ENCODE data around the gene SLC6A5.

Gene SLC6A5

GRCh38 chr11:20620988-20621387 lies 21.6 kb downstream of the SLC6A5 start:
- no peak for DNase-seq (ENCODE audit: low read depth)

DNA sequence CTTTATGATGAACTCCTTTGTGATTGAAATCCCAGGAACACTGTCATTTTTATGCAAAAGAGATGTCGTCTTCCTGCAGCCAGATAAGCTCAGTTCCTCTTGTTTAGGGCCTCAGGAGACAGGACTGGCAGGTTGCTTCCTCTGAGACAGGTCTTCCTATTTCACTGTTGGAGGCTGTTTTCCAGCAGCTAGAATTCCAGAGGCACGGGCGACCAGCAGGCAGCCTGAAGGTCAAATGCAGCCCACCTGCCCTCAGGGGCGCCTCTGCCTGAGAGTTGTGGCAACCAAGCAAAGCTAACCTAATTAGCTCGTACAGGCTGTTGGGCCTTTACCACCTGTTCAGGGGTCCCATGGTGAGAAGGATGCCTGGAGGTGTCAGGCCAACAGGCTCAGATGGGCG lies 22.3 kb downstream of the SLC6A5 start:
- DNase-seq (ENCODE audit: low read depth): no peak

DNA sequence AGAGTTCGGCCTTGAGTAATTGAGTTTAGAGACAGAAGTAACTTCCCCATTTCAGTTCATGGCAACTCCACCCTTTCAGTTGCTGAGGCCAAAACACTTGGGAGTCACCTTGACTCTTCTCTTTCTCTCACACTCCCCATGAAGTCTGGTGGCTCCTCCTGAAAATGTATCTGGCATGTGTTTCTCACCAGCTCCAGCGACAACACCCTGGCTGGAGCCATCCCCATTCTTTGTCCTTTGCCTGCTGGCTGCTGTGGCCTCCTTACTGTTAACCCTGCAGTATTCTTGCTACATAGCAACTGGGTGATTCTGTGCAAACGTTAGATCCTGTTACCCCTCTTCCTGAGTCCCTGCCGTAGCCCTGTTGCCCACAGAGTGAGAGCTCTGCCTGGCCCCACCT lies 23.8 kb downstream of the SLC6A5 start:
- DNase-seq (ENCODE audit: low read depth): no peak

- DNase-seq (ENCODE audit: low read depth): no peak
Measured at GRCh38 chr11:20626279-20626678, 26.9 kb downstream of the SLC6A5 start.

DNA sequence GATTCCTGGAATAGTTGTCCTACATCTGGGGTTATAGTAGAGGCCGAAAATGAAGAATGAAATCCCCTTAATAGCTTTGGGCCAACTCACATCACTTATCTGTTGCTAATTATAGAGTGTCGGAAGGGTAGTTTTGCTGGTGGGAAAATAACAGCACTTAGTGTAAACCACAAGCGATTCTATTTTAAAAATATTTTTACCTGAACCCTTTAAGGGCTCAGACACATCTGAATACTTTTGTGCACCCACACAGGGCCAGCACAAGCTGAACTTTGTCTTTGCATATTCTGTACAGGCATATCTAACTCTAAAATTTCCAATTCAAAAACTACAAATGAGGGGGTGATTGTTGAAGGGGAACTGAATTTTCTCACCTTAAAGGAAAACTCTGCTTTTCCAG lies 27.6 kb downstream of the SLC6A5 start:
- DNase-seq (ENCODE audit: low read depth): no peak

DNA sequence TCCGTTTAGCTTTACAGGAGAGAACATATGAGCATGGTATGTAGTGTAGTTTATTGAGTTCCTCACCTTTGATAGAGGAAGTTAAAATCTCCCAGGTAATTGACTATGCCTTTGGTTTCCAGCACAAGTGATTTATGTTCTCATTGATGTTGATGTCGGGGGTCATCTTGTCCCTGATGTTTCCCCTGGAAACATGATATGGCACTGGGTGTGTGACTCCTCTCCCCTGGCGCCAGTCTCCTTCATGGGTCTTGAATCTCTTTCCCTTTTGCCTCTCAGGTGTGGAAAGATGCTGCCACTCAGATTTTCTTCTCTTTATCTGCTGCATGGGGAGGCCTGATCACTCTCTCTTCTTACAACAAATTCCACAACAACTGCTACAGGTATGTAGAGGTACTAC lies 28.3 kb downstream of the SLC6A5 start:
- DNase-seq (ENCODE audit: low read depth): no peak

- DNase-seq (ENCODE audit: low read depth): no peak
Measured at GRCh38 chr11:20631519-20632168, 32.2 kb downstream of the SLC6A5 start.

- no peak for DNase-seq (ENCODE audit: low read depth)
Measured at GRCh38 chr11:20632169-20632532, 32.7 kb downstream of the SLC6A5 start.

DNA sequence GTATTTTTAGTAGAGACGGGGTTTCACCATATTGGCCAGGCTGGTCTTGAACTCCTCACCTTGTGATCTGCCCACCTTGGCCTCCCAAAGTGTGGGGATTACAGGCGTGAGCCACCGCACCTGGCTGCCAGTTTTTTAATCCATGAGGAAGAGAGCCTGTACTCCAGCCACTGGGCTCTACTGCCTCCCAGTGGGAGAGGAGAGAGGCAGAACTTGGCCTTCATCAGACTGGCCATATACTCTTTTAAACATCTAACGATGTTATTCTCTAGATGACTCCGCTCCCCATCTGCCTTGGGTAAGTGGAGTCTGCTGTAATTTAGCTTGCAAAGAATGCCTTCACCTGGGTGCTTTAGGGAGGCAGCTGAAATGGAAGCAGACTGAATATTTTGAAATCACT lies 34.6 kb downstream of the SLC6A5 start:
- no peak for DNase-seq (ENCODE audit: low read depth)

GRCh38 chr11:20634781-20635180 lies 35.4 kb downstream of the SLC6A5 start:
- DNase-seq (ENCODE audit: low read depth): no peak

- no peak for DNase-seq (ENCODE audit: low read depth)
Measured at GRCh38 chr11:20638074-20638473, 38.7 kb downstream of the SLC6A5 start.

DNA sequence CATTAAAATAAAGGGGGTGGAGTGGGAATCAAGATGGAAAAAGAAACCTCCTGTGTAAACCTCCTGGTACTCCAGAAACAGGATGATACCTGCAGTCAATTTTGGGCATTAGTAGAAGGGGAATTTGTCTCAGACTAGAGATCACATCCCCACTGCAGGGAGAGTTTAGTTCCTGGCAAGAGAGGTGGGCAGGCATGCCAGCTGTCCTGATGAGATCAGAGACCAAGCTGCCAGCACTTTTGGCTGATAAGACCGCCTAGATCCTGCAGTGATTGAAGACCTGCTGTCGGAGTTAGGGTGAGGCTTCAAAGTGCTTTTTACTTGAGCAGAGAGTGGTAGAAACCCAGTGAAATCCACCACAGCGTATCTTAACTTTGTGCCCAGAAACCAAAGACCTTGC lies 40.3 kb downstream of the SLC6A5 start:
- no peak for DNase-seq (ENCODE audit: low read depth)

GRCh38 chr11:20640401-20640800 lies 41.0 kb downstream of the SLC6A5 start:
- DNase-seq (ENCODE audit: low read depth): no peak

GRCh38 chr11:20644360-20644759 lies 45.0 kb downstream of the SLC6A5 start:
- DNase-seq (ENCODE audit: low read depth): no peak

GRCh38 chr11:20647976-20648565 lies 48.7 kb downstream of the SLC6A5 start:
- DNase-seq (ENCODE audit: low read depth): peak; percentile 32

DNA sequence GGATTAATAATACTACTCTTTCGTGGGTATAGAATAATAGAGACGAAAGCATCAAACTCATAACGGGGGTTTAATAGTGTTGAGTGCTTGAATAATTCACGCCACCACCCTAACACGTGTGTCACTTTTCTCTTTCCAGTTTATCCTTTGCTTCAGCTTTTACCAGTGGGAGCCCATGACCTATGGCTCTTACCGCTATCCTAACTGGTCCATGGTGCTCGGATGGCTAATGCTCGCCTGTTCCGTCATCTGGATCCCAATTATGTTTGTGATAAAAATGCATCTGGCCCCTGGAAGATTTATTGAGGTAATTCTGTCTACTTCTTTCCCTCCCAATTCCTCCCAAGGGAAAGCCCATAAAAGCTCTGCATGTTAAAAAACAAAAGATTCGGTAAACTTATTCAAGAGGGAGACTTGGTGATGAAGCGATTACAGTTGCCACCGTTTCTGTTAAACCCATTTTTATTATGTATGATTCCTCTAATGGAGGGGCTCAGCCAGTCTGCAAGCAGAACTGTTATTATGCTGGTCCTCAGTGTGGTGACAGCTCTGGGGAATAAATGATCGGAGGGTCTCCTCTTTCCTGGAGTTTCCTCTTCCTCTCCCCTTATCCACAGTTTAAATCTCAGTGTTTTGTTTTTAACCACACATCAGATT lies 52.9 kb downstream of the SLC6A5 start:
- no peak for DNase-seq (ENCODE audit: low read depth)

DNA sequence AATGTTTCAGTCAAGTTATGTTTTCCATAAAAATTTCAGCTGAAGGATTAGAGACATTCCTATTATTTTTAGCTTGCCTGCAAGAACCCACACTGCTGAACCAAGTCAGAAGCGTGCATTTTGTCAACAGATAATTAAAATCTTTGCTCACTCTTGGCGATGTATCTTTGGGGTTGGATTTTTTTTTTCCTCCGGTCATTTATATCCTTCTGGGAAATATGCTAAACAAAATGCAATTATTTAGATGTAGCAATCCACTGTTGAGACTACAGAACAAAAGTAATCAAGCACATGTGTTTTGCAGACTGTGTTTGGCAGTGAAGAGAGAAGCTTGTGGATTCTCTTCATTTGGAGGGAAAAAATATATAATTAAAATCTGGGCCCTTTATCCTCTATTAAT lies 54.6 kb downstream of the SLC6A5 start:
- no peak for DNase-seq (ENCODE audit: low read depth)

DNA sequence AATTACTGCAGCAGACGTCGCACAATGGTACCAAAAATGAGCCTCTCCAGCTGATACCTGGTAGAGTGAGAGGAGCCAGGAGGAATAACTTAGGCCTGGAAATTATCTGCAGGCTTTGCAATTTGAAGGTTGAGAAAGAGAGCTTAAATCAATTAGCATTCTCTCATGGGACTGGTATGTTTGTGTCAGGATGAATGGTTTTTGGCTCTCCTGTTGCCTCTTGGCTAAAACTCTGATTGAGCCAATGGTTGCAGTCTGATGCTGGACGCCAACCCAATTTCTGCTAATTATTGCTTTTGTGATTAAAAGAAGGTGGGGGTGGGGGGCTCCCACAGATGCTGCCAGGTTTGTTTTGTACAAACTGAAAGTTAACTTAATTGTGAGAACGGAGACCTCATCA lies 57.5 kb downstream of the SLC6A5 start:
- no peak for DNase-seq (ENCODE audit: low read depth)

DNA sequence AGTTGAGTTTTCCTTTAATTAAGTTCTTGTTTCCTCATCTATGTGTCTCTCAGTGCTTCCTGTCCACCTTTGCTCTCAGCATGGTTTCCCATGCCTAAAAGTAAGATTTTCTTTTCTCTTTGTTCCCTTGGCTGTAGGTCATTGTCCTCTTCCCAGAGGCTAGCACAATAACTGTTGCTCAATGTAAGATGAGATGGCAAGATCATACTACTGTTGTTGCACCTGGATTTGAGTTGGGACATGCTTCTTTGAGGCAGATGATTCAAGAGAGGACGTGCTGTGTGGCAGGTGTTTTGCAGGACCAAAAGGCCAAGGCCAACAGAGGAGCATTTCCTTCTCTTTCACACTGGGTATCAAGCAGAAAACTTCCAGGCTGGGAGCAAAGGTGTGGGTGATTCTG lies 58.7 kb downstream of the SLC6A5 start:
- DNase-seq (ENCODE audit: low read depth): no peak

- no peak for DNase-seq (ENCODE audit: low read depth)
Measured at GRCh38 chr11:20661445-20661844, 62.0 kb downstream of the SLC6A5 start.

DNA sequence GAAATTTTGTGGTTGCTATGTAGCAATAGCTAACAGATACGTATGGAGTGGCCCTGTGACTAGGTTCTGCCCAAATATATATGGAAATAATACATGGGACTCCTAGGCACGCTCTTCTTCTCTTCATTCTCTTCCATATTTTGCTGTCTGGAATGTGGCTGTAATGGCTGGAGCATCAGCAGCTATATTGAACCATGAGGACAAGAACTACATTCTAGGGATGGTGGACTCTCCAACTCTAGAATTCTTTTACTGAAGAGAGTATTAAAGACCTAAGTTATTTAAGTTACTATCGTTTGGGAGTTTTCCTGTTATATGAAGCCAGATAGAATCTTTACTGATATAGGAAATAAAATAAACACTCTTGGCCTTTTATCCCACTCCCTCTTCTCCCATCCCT lies 62.4 kb downstream of the SLC6A5 start:
- no peak for DNase-seq (ENCODE audit: low read depth)

DNA sequence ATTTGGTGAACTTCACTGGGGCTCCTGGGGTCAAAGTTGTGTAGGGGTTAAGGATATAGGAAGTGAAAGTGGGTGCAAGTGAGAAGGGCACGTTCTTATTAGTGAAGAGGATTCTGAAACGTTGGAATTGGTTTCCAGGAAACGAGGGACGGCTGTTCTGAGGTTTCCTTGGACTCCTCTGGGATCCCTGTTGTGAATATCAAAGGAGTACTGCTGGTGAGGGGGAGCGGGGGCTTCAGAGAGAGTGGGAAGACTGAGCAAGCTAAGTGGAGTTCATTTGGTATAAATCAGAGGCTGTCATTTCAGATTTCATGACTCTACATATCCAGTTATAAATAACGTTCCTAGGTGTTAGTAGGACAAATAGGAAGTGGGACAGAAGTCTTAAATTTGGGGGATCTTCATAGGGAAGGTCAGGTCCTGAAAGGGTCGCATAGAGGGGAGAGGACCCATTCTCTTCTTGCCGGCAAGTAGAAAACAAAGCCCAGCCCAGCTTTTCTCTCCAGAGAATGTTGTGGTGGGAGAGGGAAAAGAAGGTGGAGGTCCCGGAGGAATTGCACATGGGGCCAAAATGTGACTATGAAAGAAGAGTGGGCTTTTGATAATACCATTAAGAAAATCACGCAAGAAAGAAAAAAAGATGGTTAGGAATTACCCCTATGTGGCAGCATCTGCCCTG lies 68.9 kb downstream of the SLC6A5 start:
- no peak for DNase-seq (ENCODE audit: low read depth)
